NCI-H146 treated with DMSO at 0.1 percent for 48 hours (cell line): ENCODE data around the gene KCNF1.

ENCODE experiments used
- DNase-seq: peaks from one replicate; lab custom pipeline; 2025; ENCODE audit not compliant: unreplicated experiment; lab: John Stamatoyannopoulos, UW

KCNF1 gene

DNA sequence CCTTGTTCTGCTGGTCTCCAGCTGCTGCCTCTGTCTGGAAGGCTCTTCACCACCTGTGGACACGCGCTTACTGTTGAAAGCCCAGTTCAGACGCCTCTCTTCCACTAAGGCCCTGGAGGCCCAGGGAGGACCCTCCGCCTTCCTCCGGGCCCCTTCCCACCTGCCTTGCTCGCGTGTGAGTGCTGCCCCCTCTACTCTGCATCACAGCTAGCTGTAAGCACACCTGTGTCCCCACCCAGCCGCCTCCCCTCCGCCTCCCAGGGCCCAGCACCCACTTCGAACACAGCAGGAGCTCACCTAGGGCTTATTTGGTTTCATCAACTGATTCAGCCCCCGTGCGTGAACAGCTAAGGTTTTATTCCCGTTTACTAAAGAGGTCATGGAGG, 49.7 kb downstream of the KCNF1 start:
- no peak for DNase-seq

- DNase-seq = no peak
Measured at GRCh38 chr2:10962004-10962403, 50.3 kb downstream of the KCNF1 start.

GRCh38 chr2:10963155-10963554, 51.4 kb downstream of the KCNF1 start:
- DNase-seq = no peak
